HG03095 (cell line): Measurements from ENCODE around the gene IVNS1ABP.
"Not testable (repeated sequence)": the region's sequence is repeated elsewhere in the genome, so short reads cannot be mapped to it uniquely, and the experiment has no call there.

Source experiments
- ATAC-seq: cut with Tn5 transposase; IDR thresholded peaks from one replicate; pipeline ENCODE4 v1.9.1; 2021; ENCODE audit warnings: moderate library complexity; ENCODE audit not compliant: unreplicated experiment

IVNS1ABP gene

DNA sequence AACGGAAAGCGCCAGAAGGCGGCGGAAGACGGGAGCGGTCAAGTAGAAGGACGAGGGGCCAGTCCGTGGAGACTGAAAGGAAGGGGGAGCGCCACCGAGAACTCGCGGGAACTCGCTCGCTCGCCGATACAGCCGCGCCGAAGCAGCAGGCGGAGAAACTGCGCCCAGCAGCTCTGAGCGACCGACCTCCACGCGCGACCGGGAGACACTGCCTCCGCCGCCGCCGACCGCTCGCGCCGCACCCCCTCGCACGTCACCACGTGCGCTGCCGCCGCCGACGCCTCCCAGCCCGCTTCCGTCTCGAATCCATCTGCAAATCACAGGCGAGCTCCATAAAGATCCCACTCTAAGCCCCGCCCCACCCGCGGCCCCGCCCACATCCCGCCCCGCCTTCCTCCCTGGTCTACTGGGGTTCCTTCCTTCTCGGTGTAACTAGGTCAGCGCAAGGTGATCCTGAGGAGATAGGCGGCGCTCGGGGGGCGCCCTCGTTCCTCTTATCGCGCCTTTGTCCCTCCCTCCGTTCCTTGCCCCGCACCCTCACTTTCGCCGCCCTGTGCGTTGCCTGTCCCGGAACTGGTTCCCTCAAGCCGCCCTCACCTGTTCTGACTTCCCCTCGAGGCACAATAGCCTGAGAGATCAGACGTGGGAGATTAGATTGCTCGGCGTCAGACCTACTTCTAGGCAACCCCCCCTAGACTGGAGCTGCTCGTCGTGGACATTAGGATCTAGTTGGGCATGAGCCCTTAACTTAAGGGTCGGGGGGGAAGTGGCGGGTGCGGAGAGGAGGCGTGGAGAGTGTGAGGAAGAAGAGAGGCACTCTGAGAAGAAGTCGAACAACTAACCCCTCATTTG lies at the start of gene IVNS1ABP:
IVNS1ABP (minus strand) TSS at position 210 of the 852 bp plus-strand sequence. CDS start 7,750 bp downstream, outside the sequence.
- ATAC-seq: peak; percentile 76

DNA sequence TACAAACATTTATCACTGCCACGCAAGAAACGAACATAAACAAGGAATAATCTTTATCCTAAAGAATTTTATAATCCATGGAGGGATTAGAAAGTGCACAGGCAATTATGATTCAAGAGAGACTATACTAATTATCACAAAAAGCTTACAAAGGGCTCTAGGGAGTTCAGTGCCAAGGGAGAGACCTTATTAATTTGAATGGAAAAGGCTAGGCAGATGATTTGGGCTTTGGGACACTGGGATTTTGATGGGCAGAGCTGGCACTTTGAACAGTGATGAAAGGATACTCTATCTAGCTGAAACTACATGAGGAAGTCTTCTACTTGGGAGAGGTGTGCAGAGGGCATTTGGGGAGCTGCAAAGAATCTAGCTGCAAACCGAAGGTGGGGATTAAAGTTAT lies 48.9 kb upstream of the IVNS1ABP start:
- no peak for ATAC-seq

DNA sequence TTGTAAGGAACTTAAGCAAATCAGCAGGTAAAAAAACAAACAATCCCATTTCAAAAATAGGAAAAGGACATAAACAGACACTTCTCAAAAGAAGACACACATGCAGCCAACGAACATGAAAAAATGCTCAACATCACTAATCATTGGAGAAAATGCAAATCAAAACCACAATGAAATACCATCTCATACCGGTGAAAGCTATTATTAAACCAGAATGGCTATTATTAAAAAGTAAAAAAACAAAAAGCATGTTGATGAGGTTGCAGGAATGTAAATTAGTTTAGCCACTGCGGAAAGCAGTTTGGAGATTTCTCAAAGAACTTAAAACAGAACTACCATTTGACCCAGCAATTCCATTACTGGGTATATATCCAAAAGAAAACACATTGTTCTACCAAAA lies 47.5 kb upstream of the IVNS1ABP start:
- not testable (repeated sequence) for ATAC-seq

DNA sequence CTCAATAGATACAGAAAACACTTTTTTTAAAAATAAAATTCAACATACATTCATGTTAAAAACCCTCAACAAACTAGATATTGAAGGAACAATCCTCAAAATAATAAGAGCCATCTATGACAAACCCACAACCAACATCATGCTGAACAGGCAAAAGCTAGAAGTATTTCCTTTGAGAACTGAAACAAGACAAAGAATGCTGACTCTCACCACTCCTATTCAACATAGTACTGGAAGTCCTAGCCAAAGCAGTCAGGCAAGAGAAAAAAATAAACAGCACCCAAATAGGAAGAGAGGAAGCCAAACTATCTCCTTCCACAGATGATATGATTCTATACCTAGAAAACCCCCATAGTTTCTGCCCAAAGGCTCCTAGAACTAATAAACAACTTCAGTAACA lies 46.2 kb upstream of the IVNS1ABP start:
- no peak for ATAC-seq

DNA sequence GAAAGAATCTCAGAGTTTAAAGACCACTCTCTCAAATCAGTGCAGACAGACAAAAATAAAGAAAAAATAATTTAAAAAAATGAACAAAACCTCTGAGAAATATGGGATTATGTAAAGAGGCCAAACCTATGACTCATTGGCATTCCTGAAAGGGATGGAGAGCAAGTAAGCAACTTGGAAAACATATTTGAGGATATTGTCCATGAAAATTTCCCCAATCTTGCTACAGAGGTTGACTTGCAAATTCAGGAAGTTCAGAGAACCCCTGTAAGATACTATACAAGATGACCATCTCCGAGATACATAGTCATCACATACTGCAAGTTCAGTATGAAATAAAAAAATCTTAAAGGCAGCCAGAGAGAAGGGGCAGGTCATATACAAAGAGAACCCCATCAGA lies 43.7 kb upstream of the IVNS1ABP start:
- no peak for ATAC-seq

DNA sequence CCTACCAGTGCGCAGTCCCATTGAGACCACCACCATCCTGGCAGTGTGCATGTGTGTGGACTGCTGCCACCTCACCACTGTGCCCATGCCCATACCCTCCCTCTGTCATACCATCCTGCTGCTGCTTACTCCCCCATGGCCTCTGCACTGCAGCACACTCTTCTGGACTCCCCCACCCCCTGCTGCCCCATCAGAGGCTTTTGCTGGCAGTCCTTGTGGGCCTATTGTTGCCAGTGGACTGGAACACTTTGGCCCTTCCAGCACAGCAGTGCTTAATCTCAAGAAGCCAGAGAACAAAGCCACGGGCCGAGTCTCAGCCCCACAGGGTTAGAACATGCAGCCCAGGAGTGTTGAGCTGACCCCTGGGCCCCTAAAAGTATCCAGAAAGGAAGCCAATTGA lies 41.9 kb upstream of the IVNS1ABP start:
- no peak for ATAC-seq

DNA sequence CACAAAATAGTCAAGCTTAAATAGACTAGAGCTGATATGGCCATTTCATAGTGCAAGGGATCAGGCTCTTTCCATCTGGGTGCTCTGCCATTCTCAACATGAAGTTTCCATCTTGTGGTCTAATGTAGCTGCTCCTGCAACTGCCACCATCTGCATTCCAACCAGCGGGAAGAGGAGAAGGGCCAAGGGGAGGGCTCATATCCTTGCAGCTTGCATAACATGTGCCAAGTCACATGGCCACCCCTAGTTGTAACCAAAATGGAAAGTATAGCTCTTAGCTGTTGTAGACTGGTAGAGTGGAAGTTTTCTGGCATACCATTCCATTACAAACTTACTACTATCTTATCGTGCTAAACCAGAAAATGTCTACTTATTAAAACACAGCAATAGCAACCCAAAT lies 38.9 kb upstream of the IVNS1ABP start:
- ATAC-seq: no peak

DNA sequence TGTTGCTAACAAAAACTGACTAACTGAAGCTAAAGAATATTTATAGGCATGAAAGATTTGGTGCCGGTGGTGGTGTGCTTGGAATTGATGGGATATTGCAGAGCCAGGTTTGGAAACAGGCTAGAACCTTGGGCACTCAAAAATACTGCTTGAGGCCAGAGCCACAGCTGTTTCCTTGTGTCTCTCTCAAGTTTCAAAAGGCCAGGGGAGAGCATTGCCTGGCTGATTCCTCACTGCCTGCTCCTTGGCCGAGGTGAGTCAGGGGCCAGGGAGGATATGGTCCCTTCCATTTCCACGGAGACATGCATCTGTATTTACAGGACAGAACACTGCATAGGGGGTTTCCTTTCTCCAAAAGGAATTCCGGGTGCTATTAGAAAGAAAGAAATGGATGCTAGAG lies 36.1 kb upstream of the IVNS1ABP start:
- no peak for ATAC-seq

DNA sequence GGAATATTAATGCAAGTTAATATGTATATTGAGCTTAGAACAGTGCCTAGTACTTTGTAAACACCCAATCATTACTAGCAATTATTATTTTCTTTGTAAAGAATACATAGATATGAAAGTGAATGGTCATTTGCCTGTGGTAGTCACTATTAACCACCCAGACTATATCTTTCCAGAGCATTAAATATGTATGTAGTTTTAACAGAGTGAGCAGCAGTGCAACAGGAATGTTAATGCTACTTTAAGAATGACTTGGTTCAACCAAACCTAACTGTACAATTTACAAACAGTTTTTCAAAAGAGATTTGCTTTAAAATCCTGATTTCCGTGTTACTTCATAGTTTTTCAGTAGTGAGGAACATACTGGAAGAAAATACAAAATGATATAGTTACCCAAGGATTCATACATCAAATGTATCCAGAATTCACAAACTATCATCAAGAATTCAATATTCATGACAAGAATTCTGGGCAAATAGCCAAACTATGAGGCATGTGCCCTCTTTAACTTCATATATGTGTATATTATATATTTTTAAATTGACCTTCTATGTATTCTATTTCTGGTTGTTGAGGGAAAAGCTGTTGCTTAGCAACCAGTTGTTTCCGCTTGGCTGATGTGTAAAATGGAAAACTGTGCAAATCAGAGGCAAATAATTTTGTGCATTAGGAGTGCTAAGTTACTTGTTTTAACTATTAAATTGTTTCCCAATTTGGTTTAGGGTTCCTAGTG lies 34.9 kb upstream of the IVNS1ABP start:
- no peak for ATAC-seq

DNA sequence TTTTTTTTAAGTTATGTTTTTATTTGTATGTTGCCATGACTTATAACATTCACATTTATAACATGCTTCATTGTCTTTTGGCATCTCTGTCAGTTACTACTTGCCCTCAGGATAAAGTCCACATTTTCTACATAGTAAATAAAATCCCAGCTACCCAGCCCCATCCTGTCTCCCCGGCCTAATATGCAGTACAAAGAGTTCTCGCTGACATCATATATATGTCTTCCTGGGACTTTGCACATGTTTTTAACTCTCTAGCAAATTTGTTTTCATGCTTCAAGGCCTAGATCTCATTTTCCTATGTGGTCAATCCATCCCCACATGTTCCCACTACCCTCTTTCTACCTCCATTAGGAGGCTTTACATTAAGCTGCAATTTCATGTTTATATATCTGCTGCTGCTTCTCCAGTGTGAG lies 33.0 kb upstream of the IVNS1ABP start:
- no peak for ATAC-seq

DNA sequence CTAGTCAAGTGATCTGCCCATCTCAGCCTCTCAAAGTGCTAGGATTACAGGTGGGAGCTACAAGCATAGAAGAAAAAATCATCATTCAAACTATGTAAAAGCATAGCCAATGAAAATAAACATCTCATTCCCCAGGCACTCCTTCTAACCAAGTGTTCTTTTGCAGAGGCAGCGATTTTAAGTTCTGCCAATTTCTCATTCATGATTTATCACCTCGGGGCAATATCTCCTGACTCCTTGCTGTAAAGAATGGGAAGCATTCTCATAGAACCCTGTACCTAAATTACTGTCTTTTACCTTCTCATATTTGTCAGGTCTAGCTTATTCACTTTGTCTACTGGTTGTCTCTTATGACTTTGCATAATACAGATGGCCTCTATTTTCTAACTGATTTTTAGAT lies 32.5 kb upstream of the IVNS1ABP start:
- ATAC-seq: no peak

DNA sequence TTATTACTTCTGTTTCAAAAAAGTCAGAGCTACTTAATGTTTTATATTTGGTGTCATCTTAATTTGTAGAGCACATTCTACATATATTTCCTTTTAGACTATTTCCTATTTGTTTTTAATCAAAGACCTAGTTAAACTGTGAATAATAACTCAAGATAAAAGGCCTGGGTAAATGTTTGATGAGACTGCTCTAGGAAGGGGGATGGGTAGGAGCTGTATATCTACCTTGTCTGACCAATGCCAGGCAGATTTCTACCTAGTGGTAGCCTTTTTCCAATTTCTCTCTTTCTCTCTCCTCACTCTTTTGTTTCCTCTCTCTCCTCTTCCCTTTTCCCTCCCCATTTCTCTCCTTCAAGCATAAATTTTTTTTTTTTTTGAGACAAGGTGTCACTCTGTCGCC lies 31.9 kb upstream of the IVNS1ABP start:
- no peak for ATAC-seq

DNA sequence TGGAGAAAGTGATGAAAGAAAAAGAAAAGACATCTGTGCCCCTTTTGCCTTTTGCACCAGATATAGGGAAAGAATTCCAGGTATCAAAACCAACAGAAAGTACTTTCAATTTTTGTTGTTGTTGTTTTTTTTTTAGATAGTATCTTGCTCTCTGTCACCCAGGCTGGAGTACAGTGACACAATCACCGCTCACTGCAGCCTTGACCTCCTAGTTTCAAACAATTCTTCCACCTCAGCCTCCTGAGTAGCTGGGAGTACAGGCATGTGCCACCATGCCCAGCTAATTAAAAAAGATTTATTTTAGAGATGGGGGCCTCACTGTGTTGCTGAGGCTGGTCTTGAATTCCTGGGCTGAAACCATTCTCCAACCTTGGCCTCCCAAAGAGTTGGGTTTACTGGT lies 31.3 kb upstream of the IVNS1ABP start:
- no peak for ATAC-seq

DNA sequence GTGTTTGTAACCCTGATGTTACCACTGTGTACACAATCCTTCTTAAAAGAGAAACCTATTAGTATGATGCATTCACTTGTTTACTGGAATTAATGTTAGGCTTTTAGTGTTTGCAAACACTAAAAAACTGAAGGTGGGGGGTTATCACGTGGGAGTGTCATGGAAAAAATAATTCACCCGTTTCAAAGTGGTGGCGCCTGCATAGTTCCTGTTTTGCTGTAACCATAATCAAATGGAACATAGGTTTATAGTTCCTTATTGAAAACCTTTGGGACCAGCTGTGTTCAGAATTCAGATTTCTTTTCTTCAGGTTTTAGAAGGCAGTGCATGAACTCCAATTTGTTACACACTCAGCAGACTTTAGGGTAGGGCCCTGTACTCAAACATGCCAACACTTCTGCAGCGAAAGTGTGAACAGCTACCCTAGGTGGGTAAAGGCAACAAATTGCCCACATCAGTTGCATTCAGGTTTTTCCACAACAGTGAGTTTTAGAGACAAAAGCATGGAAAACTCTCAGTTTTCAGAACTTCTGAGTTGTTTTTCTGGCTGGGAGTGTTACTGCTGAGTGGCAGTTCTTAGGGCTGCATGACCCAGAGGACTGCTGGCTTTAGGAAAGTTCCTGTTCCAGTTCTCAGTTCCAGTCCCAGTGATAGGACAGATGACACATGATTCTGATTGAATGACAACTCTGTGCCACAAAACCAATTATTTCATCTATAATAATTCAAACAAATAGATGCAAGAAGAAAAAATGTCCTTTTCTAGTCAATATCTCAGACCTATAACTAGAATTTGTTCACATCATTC lies 29.1 kb upstream of the IVNS1ABP start:
- no peak for ATAC-seq

DNA sequence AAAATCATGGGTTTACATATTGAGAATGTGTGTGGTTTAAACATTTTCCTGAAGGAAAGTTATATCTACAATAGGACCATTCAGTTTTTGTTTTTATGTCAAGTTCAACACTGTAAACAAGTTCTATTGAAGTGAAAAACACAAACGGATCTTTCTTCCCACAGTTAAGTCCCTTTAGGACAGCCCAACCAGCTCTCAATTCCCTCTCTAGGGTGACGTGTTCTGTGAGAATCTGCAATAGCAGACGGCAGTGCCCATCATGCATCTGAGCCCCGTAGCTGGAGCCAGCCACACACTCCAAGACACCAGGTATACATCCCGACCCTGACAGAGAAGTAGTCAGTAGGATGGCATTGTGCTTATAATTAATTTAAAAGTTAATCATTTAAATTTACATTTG lies 26.3 kb upstream of the IVNS1ABP start:
- no peak for ATAC-seq

DNA sequence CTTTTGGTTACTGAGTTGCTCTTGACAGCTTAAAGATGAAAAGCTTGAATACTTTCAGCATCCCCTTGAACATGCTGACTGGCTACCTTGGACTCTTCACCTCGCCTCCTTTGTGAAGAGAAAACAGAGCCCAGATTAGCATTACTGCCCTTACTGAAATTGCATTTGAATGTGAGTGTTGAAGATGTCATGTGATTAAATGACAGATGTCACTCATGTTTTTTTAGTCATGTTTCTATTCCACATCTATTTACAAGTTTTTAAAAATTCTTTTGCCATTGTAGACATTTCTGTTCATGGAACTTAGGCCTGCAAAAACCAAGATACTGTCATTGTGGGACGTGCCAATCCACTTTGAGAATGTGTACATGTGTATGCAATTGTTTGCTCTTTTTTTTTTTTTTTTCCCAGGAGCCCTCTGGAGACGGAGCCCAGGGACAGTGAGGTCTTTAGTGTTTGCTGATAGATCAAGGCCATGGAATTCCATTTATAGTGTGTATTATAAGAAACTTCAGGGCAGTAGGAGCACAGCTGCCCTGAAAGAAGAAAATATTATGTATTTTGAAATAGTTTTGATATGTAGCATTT lies 25.7 kb upstream of the IVNS1ABP start:
- no peak for ATAC-seq

DNA sequence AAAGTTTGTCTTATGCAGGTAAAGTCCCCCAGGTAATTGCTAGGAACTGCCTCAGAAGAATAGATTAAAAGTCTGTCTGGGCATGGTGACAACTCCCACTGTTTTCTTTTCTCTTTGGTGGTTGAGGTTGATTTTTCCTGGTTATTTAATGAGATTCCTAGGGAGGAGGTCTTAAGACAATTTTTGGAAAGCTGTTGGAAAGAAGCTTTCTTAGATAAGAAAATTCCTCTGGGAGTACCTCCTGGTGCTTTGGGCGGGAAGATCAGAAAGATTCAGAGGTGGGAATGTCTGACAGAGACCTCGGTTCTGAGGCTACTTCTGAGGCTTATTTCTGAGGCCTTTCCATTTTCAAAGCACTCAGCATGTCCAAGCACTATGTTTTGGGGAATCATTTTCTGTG lies 25.0 kb upstream of the IVNS1ABP start:
- ATAC-seq: no peak

DNA sequence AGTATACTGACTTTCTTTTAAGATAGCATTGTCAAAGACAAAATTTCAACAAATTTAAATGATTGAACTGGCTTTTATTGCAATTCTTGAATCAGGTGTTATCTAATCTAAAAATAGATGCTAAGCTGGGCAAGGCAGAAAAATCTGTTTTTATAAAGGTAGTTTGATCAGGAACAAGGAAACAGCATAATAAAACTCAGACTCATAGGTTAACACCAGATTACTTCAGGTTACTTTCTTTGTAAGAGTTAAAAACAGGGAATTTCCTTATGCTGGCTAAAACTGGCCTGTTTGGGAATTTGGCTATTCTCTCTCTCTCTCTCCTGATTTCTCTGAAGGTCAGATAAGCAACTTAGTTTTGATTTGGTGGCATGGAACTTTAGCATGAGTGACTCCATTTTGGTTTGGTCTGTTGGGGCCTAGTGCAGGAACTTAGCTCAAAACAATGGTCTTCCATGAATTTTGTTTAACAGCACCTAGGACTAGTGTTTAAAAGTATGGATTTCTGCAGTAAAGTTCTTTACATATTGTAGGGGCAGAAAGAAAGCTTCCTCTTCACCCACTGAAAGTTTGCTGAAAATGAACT lies 24.2 kb upstream of the IVNS1ABP start:
- no peak for ATAC-seq

DNA sequence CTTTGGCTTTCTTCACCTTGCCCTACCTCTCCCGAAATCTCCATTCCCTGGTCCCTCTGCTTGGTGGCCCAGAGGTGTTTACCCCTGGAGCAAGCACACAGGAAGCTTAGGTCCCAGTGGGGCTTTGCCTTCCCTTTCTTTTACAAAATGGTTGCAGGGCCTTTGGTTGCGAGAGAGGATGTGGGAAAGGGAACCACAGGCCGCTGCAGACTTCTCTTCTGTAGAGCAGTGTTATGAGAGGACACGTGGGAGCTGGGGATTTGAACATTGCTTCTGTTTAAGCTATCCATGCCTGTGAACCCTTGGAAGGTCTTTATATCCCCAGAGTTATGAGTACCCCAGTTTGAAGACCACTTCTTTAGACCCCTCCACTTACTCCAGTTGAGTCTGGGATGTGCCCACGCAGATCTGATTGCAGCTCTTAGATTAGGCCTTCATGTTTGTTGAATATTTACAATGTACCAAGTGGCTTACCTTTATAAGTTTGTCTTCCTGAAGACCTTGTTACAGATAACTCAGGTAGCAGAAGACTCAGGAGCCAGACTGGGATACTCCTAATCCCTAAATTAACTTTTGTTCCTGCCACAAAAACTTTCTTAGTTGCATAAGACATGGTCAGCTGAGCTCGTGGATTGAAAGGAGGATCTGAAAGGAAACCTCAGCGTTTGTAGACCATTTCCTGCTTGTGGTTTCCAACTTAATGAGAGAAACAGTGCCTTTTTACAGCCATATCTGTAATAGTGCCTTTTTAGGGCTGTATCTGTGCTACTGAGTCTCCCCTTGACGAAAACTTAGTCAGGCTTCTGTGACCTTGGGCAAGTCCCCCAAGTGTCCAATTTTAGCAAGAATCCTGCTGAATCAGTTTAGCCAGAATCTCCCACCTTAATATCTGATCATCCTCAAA lies 21.9 kb upstream of the IVNS1ABP start:
- ATAC-seq: peak; percentile 96

DNA sequence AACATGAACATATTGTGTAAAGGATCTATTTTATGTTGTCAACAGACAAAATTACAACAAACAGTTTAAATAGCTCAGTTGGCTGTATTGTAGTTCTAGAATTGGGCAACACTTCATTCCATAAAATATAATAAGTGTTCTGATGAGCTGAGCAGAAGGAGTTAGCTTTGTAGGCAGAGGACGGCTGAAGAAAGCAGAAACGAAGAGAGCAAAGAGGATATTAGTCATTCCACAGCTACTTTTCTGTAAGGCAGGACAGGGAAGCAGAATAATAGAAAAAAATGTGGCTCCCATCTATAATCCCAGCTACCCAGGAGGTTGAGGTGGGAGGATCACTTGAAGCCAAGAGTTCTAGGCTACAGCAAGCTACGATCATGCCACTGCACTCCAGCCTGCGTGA lies 20.2 kb upstream of the IVNS1ABP start:
- ATAC-seq: no peak
